Muscle layer of colon (tissue), 2 donors: ENCODE data around the gene OPCML.

Experiments used
- H3K27ac ChIP-seq: one replicate; pipeline ENCODE4 v1.7.0; 2013; ENCODE audit warnings: low read depth, mild to moderate bottlenecking, low read length, moderate library complexity
- H3K27me3 ChIP-seq, 2 donors: one replicate each; pipeline ENCODE4 v1.7.0; 2013; ENCODE audit warnings: low read length in 2 of 2, mild to moderate bottlenecking in 2 of 2; ENCODE audit not compliant: insufficient read depth in 2 of 2, control insufficient read depth in 1 of 2
- H3K36me3 ChIP-seq: one replicate; pipeline ENCODE4 v1.7.0; 2013; ENCODE audit warnings: mild to moderate bottlenecking, low read length; ENCODE audit not compliant: insufficient read depth
- H3K4me1 ChIP-seq: one replicate; pipeline ENCODE4 v1.7.0; 2013; ENCODE audit warnings: mild to moderate bottlenecking, low read length; ENCODE audit not compliant: insufficient read depth
- H3K4me3 ChIP-seq, 2 donors: one replicate each; pipeline ENCODE4 v1.7.0; 2013; ENCODE audit warnings: low read length in 2 of 2, low read depth in 1 of 2, mild to moderate bottlenecking in 1 of 2, moderate library complexity in 1 of 2
- H3K9ac ChIP-seq: one replicate; pipeline ENCODE4 v1.7.0; 2013; ENCODE audit warnings: low read length
- H3K9me3 ChIP-seq: one replicate; pipeline ENCODE4 v1.7.0; 2013; ENCODE audit warnings: mild to moderate bottlenecking, low read length
- donor health status: abdominal sarcoma.
- donor health status: Adenocarcinoma of cecum.

OPCML gene

GRCh38 chr11:133240908-133241655 is 291.2 kb downstream of the OPCML start:
- no peaks in the 10 kb centered on the region for H3K9me3 ChIP-seq
- H3K9ac ChIP-seq: no peak overlapping the region
- H3K27me3 ChIP-seq: no peaks in the 10 kb centered on the region
- no peak overlapping the region for H3K27ac ChIP-seq
- no peaks in the 10 kb centered on the region for H3K36me3 ChIP-seq
- no peak overlapping the region for H3K4me3 ChIP-seq
- no peaks in the 10 kb centered on the region for H3K4me1 ChIP-seq

DNA sequence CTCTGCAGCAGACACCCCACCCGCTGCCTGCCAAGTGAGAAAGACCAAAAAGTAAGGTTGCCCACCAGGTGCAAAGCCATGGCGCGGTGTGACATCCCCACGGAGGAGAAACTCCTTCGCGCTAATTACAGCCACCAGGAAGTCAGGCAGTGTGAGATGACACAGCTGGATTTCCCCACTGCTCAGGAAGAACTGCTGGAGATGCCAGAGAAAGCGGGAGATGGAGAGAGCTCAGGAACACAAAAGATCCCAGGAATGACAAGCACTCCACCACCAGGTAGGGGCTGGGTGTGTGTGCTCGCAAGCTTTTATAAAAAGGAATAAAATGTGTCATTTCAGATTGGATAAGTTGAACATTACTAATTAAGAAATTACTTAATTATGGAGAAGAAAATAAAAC is 292.7 kb downstream of the OPCML start:
- Histone ChIP-seq H3K4me1 (no peaks in the 10 kb centered on the region), H3K27me3 (no peaks in the 10 kb centered on the region), H3K9ac (no peak overlapping the region), H3K9me3 (no peaks in the 10 kb centered on the region), H3K36me3 (no peaks in the 10 kb centered on the region), H3K4me3 (no peak overlapping the region), H3K27ac (no peak overlapping the region)

DNA sequence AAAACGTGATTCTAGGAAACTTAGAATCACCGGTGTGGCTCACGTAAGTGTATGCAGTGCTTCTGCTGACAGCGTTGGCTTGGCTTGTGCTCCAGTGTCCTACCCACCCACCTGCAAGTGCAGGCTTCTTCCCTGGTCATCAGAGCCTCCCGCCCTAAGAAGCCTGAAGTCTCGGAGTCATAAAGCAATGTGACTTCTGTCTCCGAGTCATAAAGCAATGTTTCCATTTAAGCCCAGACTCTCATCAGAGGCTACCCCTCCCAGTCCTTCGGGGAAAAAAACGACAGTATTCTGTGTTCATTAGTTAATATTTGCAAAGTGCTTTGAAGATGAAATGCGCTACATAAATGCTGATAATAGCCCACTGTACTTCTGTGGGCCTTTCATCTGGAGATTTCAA is 293.8 kb downstream of the OPCML start:
- H3K27ac ChIP-seq: no peak overlapping the region
- peaks cover 4% of the 10 kb centered on the region for H3K9me3 ChIP-seq
- no peak overlapping the region for H3K9ac ChIP-seq
- H3K36me3 ChIP-seq: no peaks in the 10 kb centered on the region
- no peak overlapping the region for H3K4me3 ChIP-seq
- no peaks in the 10 kb centered on the region for H3K27me3 ChIP-seq
- no peaks in the 10 kb centered on the region for H3K4me1 ChIP-seq

DNA sequence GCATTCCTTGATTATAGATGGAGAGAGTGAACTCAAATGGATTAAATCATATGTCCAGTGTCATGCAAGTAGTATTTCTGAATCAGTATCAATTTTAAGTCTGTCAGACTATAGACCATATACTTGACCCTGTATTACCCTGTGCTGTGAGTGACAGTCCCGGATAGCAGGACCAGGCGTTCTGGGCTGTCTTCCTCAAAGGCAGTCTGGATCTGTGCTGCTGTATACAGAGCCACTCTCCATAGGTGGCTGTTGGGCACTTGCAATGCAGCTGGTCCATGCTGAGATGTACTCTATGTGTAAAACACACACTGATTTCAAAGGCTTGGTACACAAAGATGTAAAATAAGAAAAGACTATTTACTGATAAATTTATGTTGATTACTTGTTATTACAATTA is 294.3 kb downstream of the OPCML start:
- no peaks in the 10 kb centered on the region for H3K4me1 ChIP-seq
- H3K4me3 ChIP-seq: no peak overlapping the region
- H3K27me3 ChIP-seq: peaks cover 0 to 2% of the 10 kb centered on the region in 2 donors
- no peak overlapping the region for H3K27ac ChIP-seq
- H3K9ac ChIP-seq: no peak overlapping the region
- peaks cover 8% of the 10 kb centered on the region for H3K9me3 ChIP-seq
- no peaks in the 10 kb centered on the region for H3K36me3 ChIP-seq

DNA sequence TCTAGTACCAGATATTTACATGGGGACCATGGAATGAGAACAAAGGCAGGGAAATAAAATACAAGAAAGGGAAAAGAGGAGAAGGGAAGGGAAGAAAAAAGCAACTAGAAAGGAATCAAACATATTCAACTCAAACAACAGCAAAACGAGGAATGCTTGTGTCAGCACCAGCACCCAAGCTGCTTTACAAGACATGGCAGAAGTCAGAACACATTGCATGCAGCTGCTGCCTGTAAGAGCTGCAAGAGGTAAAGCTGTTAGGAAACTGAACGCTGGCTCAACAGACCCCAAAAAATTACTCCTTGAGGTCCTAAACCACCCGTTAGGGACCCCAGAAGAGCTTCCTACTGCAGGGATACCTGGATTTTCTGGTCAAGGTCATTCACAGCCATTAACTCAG is 296.9 kb downstream of the OPCML start:
- Histone ChIP-seq H3K27me3 (peaks cover 0 to 7% of the 10 kb centered on the region in 2 donors), H3K9ac (no peak overlapping the region), H3K36me3 (no peaks in the 10 kb centered on the region), H3K4me1 (no peaks in the 10 kb centered on the region), H3K27ac (no peak overlapping the region), H3K4me3 (no peak overlapping the region), H3K9me3 (peaks cover 9% of the 10 kb centered on the region)

GRCh38 chr11:133234883-133235282 is 297.4 kb downstream of the OPCML start:
- no peaks in the 10 kb centered on the region for H3K36me3 ChIP-seq
- no peak overlapping the region for H3K9ac ChIP-seq
- peaks cover 9% of the 10 kb centered on the region for H3K9me3 ChIP-seq
- H3K4me1 ChIP-seq: no peaks in the 10 kb centered on the region
- peaks cover 0 to 7% of the 10 kb centered on the region in 2 donors for H3K27me3 ChIP-seq
- H3K27ac ChIP-seq: no peak overlapping the region
- no peak overlapping the region for H3K4me3 ChIP-seq

- H3K4me3 ChIP-seq: no peak overlapping the region
- H3K27ac ChIP-seq: no peak overlapping the region
- H3K9me3 ChIP-seq: peaks cover 9% of the 10 kb centered on the region
- no peaks in the 10 kb centered on the region for H3K36me3 ChIP-seq
- peaks cover 0 to 7% of the 10 kb centered on the region in 2 donors for H3K27me3 ChIP-seq
- H3K9ac ChIP-seq: no peak overlapping the region
- no peaks in the 10 kb centered on the region for H3K4me1 ChIP-seq
These were observed 299.6 kb downstream of the OPCML start for GRCh38 chr11:133232665-133233064.

DNA sequence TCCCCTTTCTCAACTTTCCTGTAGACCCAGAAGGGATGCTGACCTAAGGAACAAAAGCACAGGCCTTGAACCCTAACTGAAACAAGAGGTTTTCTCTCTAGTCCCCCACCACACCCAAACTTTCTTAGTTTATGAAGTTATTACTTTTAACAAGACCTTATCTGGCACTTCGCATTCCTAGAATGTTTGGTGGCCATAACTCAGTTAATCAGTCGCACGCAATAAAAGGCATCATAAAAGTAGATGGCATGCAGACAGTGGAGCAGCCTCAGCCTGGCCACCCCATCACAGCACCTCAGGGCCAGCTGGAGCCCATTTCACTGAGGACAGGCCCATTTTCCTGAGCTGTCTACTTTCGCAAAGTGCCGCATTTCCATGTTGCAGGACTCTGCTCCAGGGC is 301.9 kb downstream of the OPCML start:
- Histone ChIP-seq H3K9ac (no peak overlapping the region), H3K4me3 (no peak overlapping the region), H3K27me3 (peaks cover 0 to 11% of the 10 kb centered on the region in 2 donors), H3K9me3 (peaks cover 9% of the 10 kb centered on the region), H3K36me3 (no peaks in the 10 kb centered on the region), H3K27ac (no peak overlapping the region), H3K4me1 (no peaks in the 10 kb centered on the region)

DNA sequence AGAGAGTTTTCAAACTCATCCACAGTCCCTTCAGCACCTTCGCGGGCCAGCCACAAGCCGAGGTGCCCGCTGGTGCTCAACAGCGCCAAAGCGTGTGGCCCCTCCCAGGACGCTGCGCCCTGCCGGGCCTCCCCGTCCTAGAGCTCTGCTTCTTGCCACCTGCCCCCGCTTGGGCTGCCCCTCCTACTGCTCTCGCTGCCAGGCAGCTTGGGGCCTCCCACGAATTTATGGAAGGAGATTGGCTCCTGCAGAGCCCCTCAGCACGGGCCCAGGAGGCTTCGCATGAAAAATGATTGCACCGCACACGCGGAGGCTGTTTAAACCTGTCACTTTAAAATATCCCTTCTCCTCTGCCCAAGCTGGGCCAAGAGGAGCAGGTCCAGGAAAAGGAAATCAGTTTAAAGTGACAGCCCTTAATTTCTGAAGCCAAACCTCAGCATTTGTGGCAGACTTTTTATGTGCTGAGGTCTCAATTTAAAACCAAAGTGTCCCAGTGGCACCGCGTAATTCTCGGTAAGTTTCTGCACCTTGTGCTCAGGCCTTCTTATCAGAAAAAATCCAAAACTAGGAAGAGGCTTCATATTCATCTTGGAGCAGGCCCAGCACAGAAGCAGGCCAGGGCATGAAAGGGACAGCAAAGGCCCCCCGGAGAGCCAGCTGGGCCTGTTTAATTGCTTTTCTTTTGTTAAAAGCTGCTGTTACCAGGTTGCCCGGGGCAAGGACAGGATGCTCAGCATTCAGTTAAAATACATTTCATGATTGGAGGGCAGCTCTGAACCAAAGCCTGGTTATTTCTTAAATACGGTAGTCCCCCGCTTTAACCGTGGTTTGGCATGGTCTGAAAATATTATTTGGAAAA is 303.6 kb downstream of the OPCML start:
- no peak overlapping the region for H3K27ac ChIP-seq
- H3K9me3 ChIP-seq: peaks cover 7% of the 10 kb centered on the region
- no peak overlapping the region for H3K4me3 ChIP-seq
- H3K36me3 ChIP-seq: no peaks in the 10 kb centered on the region
- H3K9ac ChIP-seq: no peak overlapping the region
- no peaks in the 10 kb centered on the region for H3K4me1 ChIP-seq
- H3K27me3 ChIP-seq: peaks cover 0 to 11% of the 10 kb centered on the region in 2 donors

DNA sequence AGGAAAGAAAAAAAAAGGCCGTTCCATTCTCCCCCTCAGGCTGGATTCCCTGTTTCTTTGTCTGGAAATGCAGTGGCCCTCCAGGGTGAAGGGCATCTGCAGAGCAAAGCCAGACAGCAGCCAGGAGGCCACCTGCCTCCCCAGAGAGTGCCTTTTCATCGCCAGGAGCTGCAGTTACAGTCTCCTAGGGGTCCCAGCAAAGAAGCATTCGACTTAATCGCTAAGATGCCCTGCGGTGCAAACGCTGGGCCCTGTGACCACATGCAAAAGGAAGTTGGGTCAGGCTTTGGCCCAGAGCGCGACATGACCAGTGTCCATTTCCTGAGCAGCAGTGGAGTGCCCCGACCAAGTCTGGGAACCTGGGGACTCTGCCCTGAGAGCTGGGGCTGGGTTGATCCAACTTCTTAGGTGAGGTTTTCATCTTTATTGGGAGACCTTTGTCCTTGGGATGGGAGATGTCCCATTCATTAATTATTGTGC is 304.6 kb downstream of the OPCML start:
- H3K9me3 ChIP-seq: no peaks in the 10 kb centered on the region
- H3K4me3 ChIP-seq: no peak overlapping the region
- H3K27me3 ChIP-seq: peaks cover 0 to 6% of the 10 kb centered on the region in 2 donors
- no peak overlapping the region for H3K27ac ChIP-seq
- H3K36me3 ChIP-seq: no peaks in the 10 kb centered on the region
- no peaks in the 10 kb centered on the region for H3K4me1 ChIP-seq
- no peak overlapping the region for H3K9ac ChIP-seq

GRCh38 chr11:133224271-133224670 is 308.0 kb downstream of the OPCML start:
- no peak overlapping the region for H3K27ac ChIP-seq
- H3K9ac ChIP-seq: no peak overlapping the region
- no peaks in the 10 kb centered on the region for H3K4me1 ChIP-seq
- peaks cover 0 to 4% of the 10 kb centered on the region in 2 donors for H3K27me3 ChIP-seq
- no peak overlapping the region for H3K4me3 ChIP-seq
- no peaks in the 10 kb centered on the region for H3K36me3 ChIP-seq
- no peaks in the 10 kb centered on the region for H3K9me3 ChIP-seq
